GM11168 (cell line): Measurements from ENCODE around the gene SMTNL1.

Experiments used
- in situ Hi-C: fragments of 300-500 bp; cut with MboI; formaldehyde crosslinking; loops from one replicate; pipeline ENCODE4 v1.12.0; 2022; ENCODE audit warnings: low sequenced_read_pairs; ENCODE audit not compliant: unreplicated experiment

The SMTNL1 gene

GRCh38 chr11:57536947-57537619 lies at the start of gene SMTNL1:
TSS of gene SMTNL1 (plus strand) at chr11:57537595. CDS start at chr11:57542643, 5,048 bp downstream.
- in situ Hi-C loops, result no loop called here

DNA sequence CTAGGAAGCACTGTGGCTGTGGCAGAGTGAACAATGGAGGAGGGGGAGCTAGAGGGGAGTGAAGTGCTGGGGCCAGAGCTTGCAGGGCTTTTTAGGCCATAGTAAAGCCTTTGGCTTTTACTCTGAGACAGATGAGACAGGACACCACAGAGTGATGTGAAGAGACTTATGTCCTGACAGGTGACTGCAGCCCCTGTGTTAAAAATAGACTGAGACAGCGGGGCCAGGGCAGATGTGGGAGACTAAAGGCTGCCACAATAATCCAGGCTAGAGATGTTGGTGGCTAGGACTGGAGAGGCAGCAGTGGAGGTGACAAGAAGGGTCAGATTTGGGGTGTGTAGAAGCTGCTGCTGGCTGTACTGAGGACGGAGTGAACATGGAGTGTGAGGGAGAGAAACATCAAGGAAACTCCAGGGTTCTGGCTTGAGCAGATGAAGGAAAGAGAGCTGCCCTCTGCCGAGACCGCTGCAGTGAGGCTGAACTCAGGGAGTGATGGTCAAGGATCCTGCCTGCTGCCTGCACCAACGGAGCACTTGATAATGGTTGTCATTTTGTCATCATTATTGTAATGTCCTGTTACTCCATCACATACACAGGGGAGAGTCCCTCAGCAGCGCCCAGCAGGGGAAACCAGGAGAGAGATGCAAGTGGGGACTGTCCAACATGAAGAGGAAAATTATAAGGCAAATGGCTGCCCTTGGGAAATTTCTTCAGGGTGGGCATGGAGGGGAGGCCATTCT lies 49.3 kb upstream of the SMTNL1 start:
- in situ Hi-C loops, result no loop called here

- in situ Hi-C loops, result loop anchor here (5.0 kb wide), 1 partner anchor 37 kb away; no protein-coding TSS in a partner anchor
Observed at GRCh38 chr11:57490456-57491248, 46.7 kb upstream of the SMTNL1 start.

DNA sequence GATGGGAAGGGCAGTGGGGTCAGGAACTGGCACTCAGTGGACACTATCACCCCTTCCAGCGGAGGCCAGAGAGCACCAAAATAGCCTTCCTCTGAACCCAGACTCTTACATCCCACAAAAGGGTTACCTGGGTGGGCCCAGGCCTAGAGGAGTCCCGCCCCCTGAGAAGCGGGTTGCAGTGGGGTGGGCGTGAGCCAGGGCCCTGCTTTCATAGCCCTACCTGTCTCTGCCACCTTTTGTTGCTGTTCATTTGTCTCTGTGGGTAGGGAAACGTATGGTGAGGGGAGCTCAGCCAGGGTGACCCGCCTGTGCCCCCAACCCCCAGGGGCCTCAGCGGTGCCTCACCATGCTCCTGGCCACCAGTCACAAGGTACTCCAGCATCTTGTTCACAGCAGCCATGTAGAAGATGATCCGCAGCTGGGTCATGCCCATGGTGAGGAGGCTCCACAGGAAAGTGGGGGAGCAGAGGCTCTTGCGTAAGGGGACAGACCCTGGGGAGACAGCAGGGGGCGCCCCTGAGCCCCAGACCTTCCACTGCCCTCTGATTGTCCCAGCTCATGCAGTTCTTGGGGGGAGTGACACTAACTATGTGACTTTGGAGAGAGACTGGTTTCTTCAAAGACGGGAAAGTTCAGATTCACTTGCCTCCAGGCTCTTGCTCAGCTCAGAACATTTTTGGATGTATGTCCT lies 45.9 kb upstream of the SMTNL1 start:
- in situ Hi-C loops, result loop anchor here (5.0 kb wide), 1 partner anchor 36 kb away; no protein-coding TSS in a partner anchor

GRCh38 chr11:57493507-57494503 lies 43.6 kb upstream of the SMTNL1 start:
- in situ Hi-C loops, result loop anchor here (5.0 kb wide), 1 partner anchor 33 kb away; no protein-coding TSS in a partner anchor

- in situ Hi-C loops, result no loop called here
Observed at GRCh38 chr11:57496109-57496820, 41.1 kb upstream of the SMTNL1 start.

DNA sequence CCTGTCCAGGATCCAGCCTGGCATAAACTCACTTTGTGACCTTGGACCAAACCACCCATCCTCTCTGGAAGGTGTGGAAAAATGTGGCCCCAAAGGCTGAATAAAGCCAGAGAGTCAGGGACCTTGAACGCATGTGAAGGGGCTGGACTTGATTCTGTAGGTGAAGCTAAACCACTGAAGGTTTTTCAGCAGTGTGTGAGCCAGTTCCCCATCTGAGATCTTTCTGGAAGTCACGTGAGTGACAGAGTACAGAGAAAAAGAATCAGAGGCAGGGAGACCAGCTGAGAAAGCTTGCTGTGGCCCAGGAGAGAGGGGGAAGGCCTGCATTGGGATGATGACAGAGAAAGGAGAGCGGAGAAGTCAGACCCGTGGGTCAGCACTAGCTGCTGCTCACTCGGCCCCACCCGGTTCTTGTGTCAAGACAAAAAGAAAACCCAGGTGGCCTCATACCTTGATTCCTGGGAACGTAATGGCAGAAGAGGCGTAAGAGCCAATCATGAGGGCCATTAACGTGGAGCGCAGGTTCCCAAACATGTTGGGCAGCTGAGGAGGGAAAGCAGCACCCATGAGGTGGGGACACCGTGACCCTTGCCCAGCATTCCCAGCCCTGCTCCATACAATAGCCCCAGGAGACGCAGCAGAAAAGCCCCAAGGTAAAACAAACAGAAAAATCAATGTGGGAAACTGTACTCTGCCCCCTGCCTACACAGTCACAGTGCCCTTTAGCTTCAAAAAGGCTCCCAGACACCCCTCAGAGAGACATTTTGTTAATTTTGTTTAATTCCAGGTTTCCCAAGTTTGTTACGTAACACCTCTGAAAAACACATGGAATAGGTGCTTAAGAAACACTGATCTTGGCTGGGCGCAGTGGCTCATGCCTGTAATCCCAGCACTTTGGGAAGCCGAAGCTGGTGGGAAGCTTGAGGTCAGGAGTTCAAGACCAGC lies 39.8 kb upstream of the SMTNL1 start:
- in situ Hi-C loops, result no loop called here

DNA sequence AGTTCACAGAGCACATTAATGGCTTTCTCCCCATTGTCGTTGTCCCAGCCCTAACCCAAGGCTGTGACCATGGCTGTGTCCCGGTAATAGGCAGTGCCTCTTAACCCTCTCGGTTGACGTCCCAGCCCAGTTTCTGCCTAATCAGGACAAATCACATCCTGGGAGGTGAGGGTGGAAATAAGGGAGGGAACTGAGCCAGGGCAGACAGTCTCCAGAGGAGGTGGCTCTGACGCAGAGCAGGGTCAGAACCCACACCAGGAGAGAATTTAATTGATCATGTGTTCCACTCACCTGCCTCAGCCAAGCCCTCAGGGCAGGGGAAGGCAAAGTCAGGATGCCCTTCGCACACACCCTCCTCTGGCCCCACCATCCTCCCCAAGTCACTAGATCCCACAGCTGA lies 38.9 kb upstream of the SMTNL1 start:
- in situ Hi-C loops, result no loop called here

DNA sequence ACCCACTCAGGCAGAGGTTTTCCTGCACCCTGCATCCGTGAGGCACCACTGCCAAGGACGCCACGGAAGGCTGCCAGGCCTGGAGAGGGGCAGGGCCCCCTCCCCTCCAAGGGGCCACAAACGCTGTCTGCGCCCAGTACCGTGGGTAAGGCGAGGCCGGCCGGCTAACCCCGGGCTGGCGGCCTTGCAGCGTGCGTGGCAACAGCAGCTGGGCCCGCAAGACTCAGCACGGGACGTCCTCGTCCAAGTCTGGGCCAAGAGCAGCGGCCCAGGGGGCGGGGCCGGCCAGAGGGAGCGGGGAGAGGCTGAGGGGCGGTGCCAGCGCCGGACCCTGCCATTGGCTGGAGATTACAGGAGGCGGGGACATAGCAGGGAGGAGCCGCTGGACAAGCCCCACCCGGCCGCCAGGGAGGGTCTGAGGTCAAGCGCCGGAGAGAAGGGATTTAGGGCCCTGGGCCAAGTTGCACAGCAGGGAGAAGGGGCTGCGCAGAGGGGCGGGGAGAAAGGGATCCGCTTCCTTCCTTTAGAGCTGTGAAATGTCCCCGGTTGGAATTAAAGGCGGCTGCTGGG lies 37.9 kb upstream of the SMTNL1 start:
- in situ Hi-C loops, result no loop called here

GRCh38 chr11:57499983-57500461 lies 37.4 kb upstream of the SMTNL1 start:
- in situ Hi-C loops, result no loop called here

GRCh38 chr11:57500515-57500914 lies 36.9 kb upstream of the SMTNL1 start:
- in situ Hi-C loops, result no loop called here

DNA sequence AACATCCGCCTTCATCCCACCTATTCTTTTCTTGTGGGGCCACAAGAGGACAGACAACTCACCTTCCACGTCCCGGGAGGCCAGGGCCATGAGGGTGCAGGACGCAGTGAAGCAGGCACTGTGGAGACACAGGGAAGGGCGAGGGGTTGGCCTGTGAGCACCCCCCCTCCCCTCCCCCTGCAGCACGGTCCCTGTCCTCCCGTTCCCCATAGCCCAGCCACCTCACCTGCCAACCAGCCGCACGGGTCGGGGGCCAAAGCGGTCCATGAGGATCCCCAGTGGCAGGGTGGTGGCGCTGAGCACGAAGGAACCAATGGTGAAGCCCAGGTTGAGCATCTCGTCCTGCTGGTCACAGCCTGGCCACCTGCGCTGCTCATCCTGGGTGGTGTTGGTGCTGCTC lies 36.5 kb upstream of the SMTNL1 start:
- in situ Hi-C loops, result no loop called here

DNA sequence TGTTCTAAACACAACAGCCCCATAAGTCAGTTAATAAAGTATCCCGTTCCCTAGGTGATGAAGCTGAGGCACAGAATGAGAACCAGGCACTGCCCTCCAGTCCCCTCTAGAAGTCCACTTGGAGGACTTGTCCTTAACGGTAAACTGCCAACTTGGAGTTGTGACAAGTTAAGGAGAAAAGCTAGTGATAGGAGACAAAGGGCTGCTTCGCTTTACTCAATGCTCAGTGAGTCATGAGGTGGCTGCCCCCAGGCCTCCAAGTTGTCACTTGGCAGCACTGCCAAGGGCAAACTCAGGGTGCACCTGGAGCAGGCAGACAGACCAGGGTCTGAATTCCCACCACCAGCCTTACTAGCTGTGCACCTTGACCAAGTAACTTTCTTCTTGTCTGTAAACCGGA lies 35.4 kb upstream of the SMTNL1 start:
- in situ Hi-C loops, result no loop called here

DNA sequence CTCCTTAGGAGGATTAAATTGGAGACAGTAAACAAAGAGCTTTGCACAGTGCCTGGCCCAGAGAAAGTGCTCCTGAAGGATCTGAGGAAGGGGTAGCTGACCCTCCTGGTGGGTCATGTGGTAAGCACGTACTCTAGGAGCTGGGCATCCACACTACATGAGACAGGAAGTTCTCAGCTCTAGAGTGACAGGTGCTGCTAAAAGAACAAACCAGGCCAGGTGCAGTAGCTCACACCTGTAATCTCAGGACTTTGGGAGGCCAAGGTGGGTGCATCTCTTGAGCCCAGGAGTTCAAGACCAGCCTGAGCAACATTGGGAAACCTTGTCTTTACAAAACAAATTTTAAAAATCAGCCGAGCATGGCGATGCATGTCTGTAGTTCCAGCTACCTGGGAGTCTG lies 35.0 kb upstream of the SMTNL1 start:
- in situ Hi-C loops, result no loop called here

DNA sequence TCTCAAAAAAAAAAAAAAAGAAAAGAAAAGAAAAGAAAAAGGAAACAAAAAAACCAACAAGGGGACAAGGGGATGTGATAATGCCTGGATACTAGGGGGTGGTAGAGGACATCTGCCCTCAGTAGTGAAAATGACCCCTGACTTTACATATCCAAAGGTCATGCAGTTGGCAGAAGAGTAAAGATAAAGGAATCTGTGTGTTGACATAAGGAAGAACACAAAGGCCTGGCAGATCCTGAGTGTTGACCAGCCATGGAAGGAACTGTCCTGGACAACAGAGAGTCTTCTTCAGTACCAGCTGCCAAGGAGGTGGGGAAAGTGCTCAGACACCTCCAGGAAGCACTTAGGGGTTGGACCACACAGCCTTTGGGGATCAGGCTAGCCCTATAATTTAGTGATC lies 34.5 kb upstream of the SMTNL1 start:
- in situ Hi-C loops, result no loop called here

- in situ Hi-C loops, result no loop called here
Observed at GRCh38 chr11:57504511-57504910, 32.9 kb upstream of the SMTNL1 start.

DNA sequence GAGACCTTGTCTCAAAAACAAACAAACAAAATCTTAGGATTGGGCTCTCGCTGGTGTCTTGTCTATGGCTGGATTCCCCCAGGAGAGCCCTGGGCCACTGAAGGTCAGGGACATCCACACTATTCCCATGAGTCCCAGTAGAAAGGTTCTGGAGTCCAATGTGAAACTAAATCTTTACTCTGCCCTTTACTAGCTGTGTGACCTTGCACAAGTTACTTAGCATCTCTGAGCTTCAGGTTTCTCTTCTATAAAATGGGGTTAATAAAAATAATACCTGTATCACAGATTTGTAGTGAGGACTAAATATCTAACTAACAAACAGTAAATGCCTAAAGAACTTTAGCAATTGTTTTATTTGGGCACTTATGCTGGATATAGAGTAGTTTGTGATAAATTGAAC lies 30.9 kb upstream of the SMTNL1 start:
- in situ Hi-C loops, result no loop called here
